SKM-1 treated with dmso at 0.1 percent for 144 hours (cell line): ENCODE measurements around the gene ZBTB17.

Experiments
- DNase-seq: peaks from one replicate; lab custom pipeline; 2025; ENCODE audit not compliant: unreplicated experiment; lab: John Stamatoyannopoulos, UW

Gene ZBTB17

GRCh38 chr1:15948595-15949452 lies 27.1 kb downstream of the ZBTB17 start:
- DNase-seq, result no peak

GRCh38 chr1:15948091-15948591 lies 27.8 kb downstream of the ZBTB17 start:
- DNase-seq, result no peak

- DNase-seq, result no peak
Measured at GRCh38 chr1:15947382-15948090, 28.4 kb downstream of the ZBTB17 start.

- no peak for DNase-seq
Measured at GRCh38 chr1:15946571-15947381, 29.1 kb downstream of the ZBTB17 start.

- DNase-seq, result no peak
Measured at GRCh38 chr1:15945832-15946448, 30.0 kb downstream of the ZBTB17 start.

GRCh38 chr1:15945011-15945831 lies 30.7 kb downstream of the ZBTB17 start:
- DNase-seq, result no peak

GRCh38 chr1:15944308-15945010 lies 31.4 kb downstream of the ZBTB17 start:
- DNase-seq, result no peak

- no peak for DNase-seq
Measured at GRCh38 chr1:15943992-15944307, 32.0 kb downstream of the ZBTB17 start.

- DNase-seq, result no peak
Measured at GRCh38 chr1:15943328-15943991, 32.4 kb downstream of the ZBTB17 start.

- DNase-seq, result no peak
Measured at GRCh38 chr1:15942661-15943327, 33.1 kb downstream of the ZBTB17 start.

- no peak for DNase-seq
Measured at GRCh38 chr1:15941899-15942660, 33.8 kb downstream of the ZBTB17 start.

- no peak for DNase-seq
Measured at GRCh38 chr1:15941044-15941840, 34.7 kb downstream of the ZBTB17 start.

GRCh38 chr1:15940110-15941043 lies 35.5 kb downstream of the ZBTB17 start:
- DNase-seq, result no peak

- no peak for DNase-seq
Measured at GRCh38 chr1:15939181-15940109, 36.5 kb downstream of the ZBTB17 start.
